GM12891 (cell line): ENCODE results near the gene NDUFA11.

Experiments
- DNase-seq: peaks from one replicate; pipeline ENCODE4 v3.0.0; 2011; ENCODE audit warnings: low spot score; ENCODE audit not compliant: insufficient read length
- FAIRE-seq: peaks from 2 replicates; lab custom pipeline; 2011; peaks lifted over from hg19 to GRCh38; lab: Jason Lieb, UNC
- PAX5 ChIP-seq: IDR thresholded peaks from 2 replicates; pipeline ENCODE4 v1.6.1; 2011; ENCODE audit warnings: low read length, moderate library complexity, mild to moderate bottlenecking; ENCODE audit not compliant: insufficient read depth, severe bottlenecking
- POLR2A ChIP-seq: IDR thresholded peaks from 2 replicates; pipeline ENCODE4 v1.6.1; 2011; ENCODE audit warnings: low read depth, low read length, control low read depth
- POLR2AphosphoS5 ChIP-seq: IDR thresholded peaks from 2 replicates; pipeline ENCODE4 v1.6.1; 2011; ENCODE audit warnings: low read depth, low read length, control low read depth
- POU2F2 ChIP-seq: IDR thresholded peaks from 2 replicates; pipeline ENCODE4 v1.6.1; 2011; ENCODE audit warnings: low read depth, mild to moderate bottlenecking, control low read depth, low read length, moderate library complexity
- SPI1 ChIP-seq: IDR thresholded peaks from 2 replicates; pipeline ENCODE4 v1.6.1; 2011; ENCODE audit warnings: low read depth, low read length, control low read depth
- TAF1 ChIP-seq: IDR thresholded peaks from 2 replicates; pipeline ENCODE4 v1.6.1; 2011; ENCODE audit warnings: low read depth, low read length, control low read depth

NDUFA11 gene

DNA sequence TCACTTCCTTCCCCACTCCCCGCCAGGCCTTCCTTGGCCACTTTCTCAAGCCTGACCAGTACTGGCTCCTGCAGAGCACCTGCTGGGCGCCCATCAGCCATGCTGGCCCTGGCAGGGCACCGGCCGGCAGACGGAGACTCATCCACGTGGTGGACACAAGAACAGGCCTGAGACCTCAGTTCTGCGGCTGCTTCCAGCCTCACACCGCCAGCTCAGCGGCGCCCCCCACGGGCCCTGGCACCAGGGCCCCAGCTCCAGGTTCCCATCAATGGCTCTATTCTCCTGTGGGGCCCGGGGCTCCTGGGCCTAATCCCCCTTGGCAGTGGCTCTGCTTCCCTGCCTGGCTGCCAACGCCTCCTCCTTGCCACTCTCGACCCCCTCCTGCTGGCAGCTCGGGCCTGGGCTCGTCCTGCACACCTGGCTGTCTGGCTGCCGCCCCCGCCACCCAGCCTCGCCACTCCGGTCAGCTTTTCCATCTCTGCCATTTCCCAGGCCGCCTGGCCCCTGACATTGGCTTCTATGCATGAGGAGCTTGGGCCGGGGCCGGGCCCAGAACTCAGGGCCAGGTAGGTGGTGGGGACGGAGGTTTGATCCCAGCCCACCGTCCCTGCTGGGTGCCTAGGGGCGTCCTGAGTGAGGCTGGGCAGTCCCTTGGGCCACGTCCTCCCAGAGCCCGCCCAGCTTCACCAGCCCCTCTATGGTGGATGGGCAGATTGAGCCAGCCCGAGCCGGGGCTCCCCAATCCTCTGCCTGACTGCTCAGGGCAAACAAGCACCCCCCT is 6.2 kb downstream of the NDUFA11 start:
- FAIRE-seq: no peak
- TF ChIP-seq POLR2A (no peak), POLR2AphosphoS5 (no peak), TAF1 (no peak), SPI1 (no peak), PAX5 (no peak), POU2F2 (no peak)
- no peak for DNase-seq

DNA sequence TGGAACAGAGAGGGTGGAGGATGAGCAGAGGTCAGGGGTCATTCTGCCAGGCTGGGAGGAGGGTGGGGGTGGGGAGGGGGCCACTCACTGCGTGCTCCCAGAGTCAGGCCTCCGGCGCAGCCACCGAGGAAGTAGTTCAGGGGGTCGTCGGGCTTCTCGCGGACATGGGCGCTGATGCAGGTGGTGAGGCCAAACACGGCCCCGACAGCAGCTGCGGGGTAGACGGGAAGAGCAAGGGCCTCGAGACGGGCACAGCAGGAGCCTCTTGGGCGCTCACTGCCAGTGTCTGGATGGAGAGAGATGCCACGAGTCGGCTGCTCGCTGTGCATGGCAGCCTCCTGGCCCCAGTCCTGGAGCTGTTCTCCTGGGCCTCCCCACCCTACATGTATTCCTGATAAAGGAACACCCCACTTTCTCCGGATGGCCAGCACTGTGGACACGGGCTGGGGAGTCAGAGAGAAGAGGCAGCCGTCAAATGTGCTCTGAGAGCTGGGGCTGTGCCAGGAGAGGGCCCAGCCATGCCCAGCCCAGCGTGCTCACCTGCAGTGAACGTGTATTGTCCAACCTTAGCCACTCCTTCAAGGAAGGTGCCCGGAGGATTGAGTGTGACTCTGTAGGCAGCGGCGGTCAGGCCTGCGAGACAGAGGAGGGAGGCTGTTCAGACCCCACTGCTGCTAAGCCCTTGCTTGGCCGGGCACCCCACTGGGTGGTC is 7.1 kb downstream of the NDUFA11 start:
- TF ChIP-seq POLR2A: peak; percentile 11; the same call in 1 of the 2 replicates
- 0 out of 2 replicates have a peak, but pooled peaks have one; percentile 29 for TF ChIP-seq POLR2AphosphoS5
- no peak for TF ChIP-seq POU2F2

DNA sequence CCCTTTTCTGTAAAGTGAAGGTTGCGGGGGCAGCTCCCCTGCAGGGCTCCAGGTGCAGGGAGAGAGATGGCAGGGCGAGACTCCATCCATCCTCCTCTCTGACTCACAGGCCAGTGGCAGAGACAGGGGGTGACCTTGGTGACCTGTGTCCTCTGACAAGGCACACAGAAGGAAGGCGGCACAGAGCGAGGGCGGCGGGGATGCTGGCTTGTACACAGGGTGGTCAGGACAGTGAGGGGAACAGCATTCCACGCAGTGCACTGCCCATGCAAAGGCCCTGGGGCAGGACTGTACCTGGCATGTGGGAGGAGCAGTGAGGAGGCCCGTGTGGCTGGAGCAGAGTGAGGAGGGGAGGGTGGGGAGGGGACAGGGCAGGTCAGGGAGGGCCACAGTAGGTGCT is 7.7 kb downstream of the NDUFA11 start:
- TF ChIP-seq TAF1: no peak
- TF ChIP-seq PAX5: no peak
- no peak for TF ChIP-seq SPI1
- TF ChIP-seq POU2F2: no peak
- TF ChIP-seq POLR2AphosphoS5: no peak
- no peak for TF ChIP-seq POLR2A
- FAIRE-seq: no peak
- no peak for DNase-seq

More for the DNA sequence above, 7.1 kb downstream of the NDUFA11 start:
- FAIRE-seq (no peak), DNase-seq (no peak)

DNA sequence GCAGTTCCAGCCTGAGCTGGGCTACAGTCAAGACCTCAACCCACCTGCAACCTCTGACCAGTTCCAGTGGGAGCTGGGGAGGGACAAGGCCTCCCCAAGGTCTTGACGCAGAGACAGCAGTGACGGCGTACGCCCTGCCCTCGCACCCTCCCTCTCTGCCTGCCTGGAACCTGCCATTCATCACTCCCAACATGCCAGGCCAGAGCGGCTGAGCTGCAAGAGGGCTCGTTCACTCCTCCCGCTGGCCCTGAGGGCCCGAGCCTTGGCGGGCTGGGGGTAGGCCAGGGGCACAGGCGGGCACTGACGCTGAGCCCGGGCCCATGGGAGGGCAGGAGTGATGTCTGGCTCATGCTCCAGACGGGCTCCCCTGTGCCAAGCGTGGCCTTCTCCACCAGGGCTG is 8.2 kb downstream of the NDUFA11 start:
- DNase-seq: no peak
- TF ChIP-seq TAF1 (no peak), SPI1 (no peak), PAX5 (no peak), POLR2AphosphoS5 (0 out of 2 replicates have a peak, but pooled peaks have one; percentile 37), POU2F2 (no peak)
- no peak for FAIRE-seq

DNA sequence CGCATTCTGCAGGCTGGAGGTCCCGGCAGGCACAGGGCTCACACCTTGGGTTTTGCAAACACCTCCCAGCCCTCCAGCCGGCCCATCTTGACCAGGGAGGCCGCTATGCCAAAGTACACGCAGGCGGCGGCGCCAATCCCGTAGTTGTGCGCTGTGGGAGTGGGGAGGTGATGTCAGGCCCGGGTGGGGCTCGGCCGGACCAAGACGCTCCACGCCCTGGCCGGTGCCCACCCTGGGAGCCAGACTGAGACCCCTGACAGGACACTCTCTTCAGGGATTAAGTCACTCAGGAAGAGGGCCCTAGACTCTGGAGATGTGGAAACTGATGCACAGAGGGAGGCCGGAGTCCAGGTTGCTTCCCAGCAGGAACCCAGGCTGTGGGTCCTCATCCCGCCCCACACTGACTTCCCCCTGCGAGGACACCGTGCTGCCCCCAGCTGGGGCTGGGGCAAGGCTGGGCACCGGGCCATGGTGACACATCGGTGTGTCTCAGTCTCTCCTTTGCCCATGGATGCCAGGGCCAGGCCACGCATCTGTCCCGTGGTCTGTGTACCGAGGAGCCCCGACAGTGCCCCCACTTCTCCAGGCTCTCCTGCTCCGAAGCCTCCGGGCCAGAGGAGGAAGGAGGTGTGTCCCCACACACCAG is 8.8 kb downstream of the NDUFA11 start:
- TF ChIP-seq POLR2A: no peak
- TF ChIP-seq POU2F2: no peak
- no peak for TF ChIP-seq TAF1
- no peak for TF ChIP-seq SPI1
- TF ChIP-seq POLR2AphosphoS5: no peak
- TF ChIP-seq PAX5: no peak
- FAIRE-seq (no peak), DNase-seq (no peak)

DNA sequence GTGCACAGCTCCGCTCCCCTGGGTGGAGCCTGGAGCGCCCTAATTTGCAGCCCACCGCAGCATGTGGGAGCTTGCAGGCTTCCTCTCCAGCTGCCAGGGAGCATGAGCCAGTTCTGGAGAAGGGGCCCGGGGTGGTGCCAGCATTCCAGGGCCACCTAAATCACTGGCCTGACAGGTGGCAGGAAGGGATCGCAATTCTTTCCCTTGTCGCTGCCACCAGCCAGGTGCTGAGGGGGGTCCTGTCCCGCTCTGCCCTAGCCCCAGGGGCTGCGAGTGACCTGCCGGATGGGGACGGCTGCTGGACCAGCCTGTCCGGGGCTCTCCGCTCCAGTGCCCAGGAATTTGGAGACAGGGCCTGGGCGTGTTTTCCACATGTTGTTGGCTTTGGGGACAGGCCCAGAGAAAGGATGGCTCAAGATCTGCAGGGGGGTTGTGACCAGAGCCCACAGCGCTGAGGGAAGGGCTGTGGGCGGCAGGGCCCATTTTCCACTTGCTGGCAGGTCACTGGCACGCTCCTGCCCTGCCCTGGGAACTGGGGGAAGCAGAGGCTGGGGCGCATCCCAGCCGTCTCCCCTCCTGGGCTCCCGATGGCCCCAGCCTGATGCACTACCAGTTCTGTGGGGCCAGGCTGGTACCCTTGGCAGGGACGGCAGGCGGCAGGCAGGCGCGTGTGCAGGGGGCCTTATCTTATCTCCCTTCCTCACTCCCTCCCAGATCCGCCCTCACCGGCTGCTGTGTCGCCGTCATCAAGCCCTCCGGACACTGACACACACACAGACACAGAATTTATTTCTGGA is 9.5 kb downstream of the NDUFA11 start:
- no peak for FAIRE-seq
- TF ChIP-seq POU2F2 (no peak), POLR2A (peak; percentile 44; the same call in 1 of the 2 replicates), POLR2AphosphoS5 (peak; percentile 52; the same call in 1 of the 2 replicates)
- no peak for DNase-seq

DNA sequence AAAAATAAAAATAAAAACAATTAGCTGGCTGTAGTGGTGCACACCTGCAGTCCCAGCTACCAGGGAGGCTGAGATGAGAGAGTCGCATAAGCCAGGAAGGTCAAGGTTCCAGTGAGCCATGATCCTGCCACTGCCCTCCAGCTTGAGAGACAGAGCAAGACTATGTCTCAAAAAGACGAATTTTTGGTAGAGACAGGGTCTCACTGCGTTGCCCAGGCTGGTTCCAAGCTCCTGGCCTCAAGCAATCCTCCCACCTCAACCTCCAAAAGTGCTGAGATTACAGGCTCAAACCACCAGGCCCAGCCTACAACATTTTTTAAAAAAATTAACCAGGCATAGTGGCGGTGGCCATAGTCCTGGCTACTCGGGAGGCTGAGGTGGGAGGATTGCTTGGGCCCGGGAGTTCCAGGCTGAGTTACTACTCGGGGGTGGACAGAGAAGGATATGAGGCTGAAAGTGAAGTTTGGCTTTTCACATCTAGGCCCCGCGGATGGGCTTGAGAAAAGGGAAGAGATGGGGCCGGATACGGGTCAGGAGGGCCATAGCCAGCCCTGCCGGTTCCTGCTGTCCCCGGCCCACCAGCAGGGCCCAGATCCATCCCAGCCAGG is 10.2 kb downstream of the NDUFA11 start:
- TF ChIP-seq PAX5 (no peak), POLR2AphosphoS5 (peak; percentile 32; the same call in 1 of the 2 replicates)
- DNase-seq (no peak), FAIRE-seq (no peak)

DNA sequence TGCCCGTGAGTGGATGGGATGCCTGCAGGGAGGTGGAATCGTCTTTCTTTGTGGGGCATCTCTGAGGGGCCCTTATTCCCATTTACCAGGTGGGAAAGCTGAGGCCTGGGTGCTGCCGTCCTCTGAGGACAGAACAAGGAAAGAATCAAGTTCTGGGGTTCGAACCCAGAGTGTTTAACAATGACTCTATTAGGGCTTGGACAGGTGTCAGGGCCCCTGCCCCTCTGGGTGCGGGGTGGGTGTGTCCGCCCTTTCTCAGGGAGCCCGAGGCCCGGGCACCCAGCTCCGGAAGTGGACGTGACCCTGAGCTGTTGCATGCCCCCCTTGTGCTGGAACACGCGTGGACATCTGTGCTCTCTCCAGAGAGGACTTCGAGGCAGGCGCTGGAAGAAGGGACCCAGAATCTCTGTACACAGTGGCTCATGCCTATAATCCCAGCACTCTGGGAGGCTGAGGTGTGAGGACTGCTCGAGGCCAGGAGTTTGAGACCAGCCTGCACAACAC is 10.8 kb downstream of the NDUFA11 start:
- no peak for TF ChIP-seq POLR2AphosphoS5
- 0 out of 2 replicates have a peak, but pooled peaks have one; percentile 28 for TF ChIP-seq POLR2A
- TF ChIP-seq TAF1: no peak
- TF ChIP-seq POU2F2: no peak
- no peak for TF ChIP-seq PAX5
- no peak for TF ChIP-seq SPI1
- no peak for DNase-seq
- no peak for FAIRE-seq
